WERI-Rb-1 (cell line): ENCODE data around the gene INF2.
"Not testable (repeated sequence)": the region's sequence is repeated elsewhere in the genome, so short reads cannot be mapped to it uniquely, and the experiment has no call there.

Experiments used
- DNase-seq: peaks from one replicate; pipeline ENCODE4 v3.0.0-alpha.2; 2020
- H3K27ac ChIP-seq: fragments of 250-450 bp; sonication (Bioruptor Pico); 2 replicates; pipeline ENCODE4 v1.5.1; 2020; ENCODE audit warnings: mild to moderate bottlenecking, moderate library complexity
- H3K27me3 ChIP-seq: fragments of 250-450 bp; sonication (Bioruptor Pico); 2 replicates; pipeline ENCODE4 v1.5.1; 2021; ENCODE audit warnings: mild to moderate bottlenecking, low read depth, moderate library complexity; ENCODE audit not compliant: insufficient read depth, severe bottlenecking
- H3K36me3 ChIP-seq: fragments of 250-450 bp; sonication (Bioruptor Pico); 2 replicates; pipeline ENCODE4 v1.5.1; 2020; ENCODE audit warnings: mild to moderate bottlenecking, moderate library complexity
- H3K4me3 ChIP-seq: 2 replicates; pipeline ENCODE4 v1.5.1; 2011; ENCODE audit warnings: low read depth, mild to moderate bottlenecking, control low read depth, low read length
- H3K9me3 ChIP-seq: fragments of 250-450 bp; sonication (Bioruptor Pico); 2 replicates; pipeline ENCODE4 v1.5.1; 2021; ENCODE audit warnings: mild to moderate bottlenecking, moderate library complexity; ENCODE audit not compliant: severe bottlenecking
- CTCF ChIP-seq: IDR thresholded peaks from 2 replicates; pipeline ENCODE4 v1.5.1; 2011; ENCODE audit warnings: low read depth, mild to moderate bottlenecking, control low read depth, inconsistent platforms, low read length

INF2 gene

GRCh38 chr14:104650981-104651875 lies 38.2 kb upstream of the INF2 start:
- Histone ChIP-seq H3K9me3 (peaks cover 21% of the 10 kb centered on the region), H3K27ac (no peak overlapping the region), H3K36me3 (no peaks in the 10 kb centered on the region), H3K27me3 (no peaks in the 10 kb centered on the region), H3K4me3 (no peak overlapping the region)
- DNase-seq = no peak
- no peak for TF ChIP-seq CTCF

GRCh38 chr14:104651876-104652260 lies 37.5 kb upstream of the INF2 start:
- Histone ChIP-seq H3K9me3 (peaks cover 21% of the 10 kb centered on the region), H3K27ac (no peak overlapping the region), H3K27me3 (no peaks in the 10 kb centered on the region), H3K36me3 (no peaks in the 10 kb centered on the region), H3K4me3 (no peak overlapping the region)
- TF ChIP-seq CTCF = no peak
- no peak for DNase-seq

GRCh38 chr14:104652386-104652785 lies 37.0 kb upstream of the INF2 start:
- H3K27me3 ChIP-seq = no peaks in the 10 kb centered on the region
- TF ChIP-seq CTCF = no peak
- no peak overlapping the region for H3K4me3 ChIP-seq
- DNase-seq = no peak
- H3K9me3 ChIP-seq = peaks cover 21% of the 10 kb centered on the region
- no peak overlapping the region for H3K27ac ChIP-seq
- H3K36me3 ChIP-seq = no peaks in the 10 kb centered on the region

GRCh38 chr14:104653130-104653920 lies 36.1 kb upstream of the INF2 start:
- not testable (repeated sequence) for H3K27ac ChIP-seq, DNase-seq, H3K4me3 ChIP-seq, H3K36me3 ChIP-seq, H3K27me3 ChIP-seq
- H3K9me3 ChIP-seq = peaks cover 21% of the 10 kb centered on the region

- H3K27ac ChIP-seq = no peak overlapping the region
- H3K9me3 ChIP-seq = peaks cover 21% of the 10 kb centered on the region
- H3K36me3 ChIP-seq = no peaks in the 10 kb centered on the region
Measured at GRCh38 chr14:104654119-104654518, 35.3 kb upstream of the INF2 start.

More at GRCh38 chr14:104654119-104654518, 35.3 kb upstream of the INF2 start:
- no peak for TF ChIP-seq CTCF
- H3K27me3 ChIP-seq = no peaks in the 10 kb centered on the region
- no peak overlapping the region for H3K4me3 ChIP-seq
- no peak for DNase-seq
